Colonic mucosa (tissue), 4 donors: ENCODE measurements around the gene S100A16. TPM values are rescaled to one million over a fixed set of nuclear protein-coding genes. Genes with fewer than 3 reads are reported as not detected.

Experiments used
- DNase-seq: peaks from one replicate; pipeline ENCODE4 v3.0.0-alpha.2; 2020
- H3K27ac ChIP-seq: fragments of 200-600 bp; one replicate; pipeline ENCODE4 v1.8.0; 2021
- H3K27me3 ChIP-seq: fragments of 200-600 bp; one replicate; pipeline ENCODE4 v1.8.0; 2021
- H3K36me3 ChIP-seq: fragments of 200-600 bp; one replicate; pipeline ENCODE4 v1.8.0; 2021
- H3K4me1 ChIP-seq: fragments of 200-600 bp; one replicate; pipeline ENCODE4 v1.8.0; 2021; ENCODE audit warnings: mild to moderate bottlenecking
- H3K4me3 ChIP-seq: fragments of 200-600 bp; one replicate; pipeline ENCODE4 v1.8.0; 2021
- H3K9ac ChIP-seq, 2 donors: one replicate each; pipeline ENCODE4 v1.7.0; 2013; ENCODE audit warnings: control low read depth in 2 of 2, low read depth in 2 of 2, low read length in 2 of 2
- H3K9me3 ChIP-seq: fragments of 200-600 bp; one replicate; pipeline ENCODE4 v1.8.0; 2021
- intact Hi-C: fragments of 100-400 bp; cut with DNase I; formaldehyde crosslinking; loops from one replicate; pipeline ENCODE4 v1.14.1; 2022
- total RNA-seq, 2 donors: library from RNA; stranded (reverse); fragmentation: NEBNext Ultra II Directional in 1 of 2; extraction: Animal tissue kit (Norgen Biotek cat#: 25700) in 1 of 2; gene quantifications; one replicate each; pipeline ENCODE4 v1.2.1, GENCODE V29; 2021
- TF ChIP-seq, protein P1 (sequence below): fragments of 200-600 bp; IDR thresholded peaks from one replicate; pipeline ENCODE4 v1.8.0; 2022; ENCODE audit warnings: antibody characterized with exemption, mild to moderate bottlenecking
- donor health status: healthy.
- donor health status: DM: no; HTN: no; CAD: no.
- donor health status: DM: no; HTN: no; CAD: no.

Gene S100A16
- total RNA-seq, 2 donors from 2014 or later = 232 to 288 TPM

DNA sequence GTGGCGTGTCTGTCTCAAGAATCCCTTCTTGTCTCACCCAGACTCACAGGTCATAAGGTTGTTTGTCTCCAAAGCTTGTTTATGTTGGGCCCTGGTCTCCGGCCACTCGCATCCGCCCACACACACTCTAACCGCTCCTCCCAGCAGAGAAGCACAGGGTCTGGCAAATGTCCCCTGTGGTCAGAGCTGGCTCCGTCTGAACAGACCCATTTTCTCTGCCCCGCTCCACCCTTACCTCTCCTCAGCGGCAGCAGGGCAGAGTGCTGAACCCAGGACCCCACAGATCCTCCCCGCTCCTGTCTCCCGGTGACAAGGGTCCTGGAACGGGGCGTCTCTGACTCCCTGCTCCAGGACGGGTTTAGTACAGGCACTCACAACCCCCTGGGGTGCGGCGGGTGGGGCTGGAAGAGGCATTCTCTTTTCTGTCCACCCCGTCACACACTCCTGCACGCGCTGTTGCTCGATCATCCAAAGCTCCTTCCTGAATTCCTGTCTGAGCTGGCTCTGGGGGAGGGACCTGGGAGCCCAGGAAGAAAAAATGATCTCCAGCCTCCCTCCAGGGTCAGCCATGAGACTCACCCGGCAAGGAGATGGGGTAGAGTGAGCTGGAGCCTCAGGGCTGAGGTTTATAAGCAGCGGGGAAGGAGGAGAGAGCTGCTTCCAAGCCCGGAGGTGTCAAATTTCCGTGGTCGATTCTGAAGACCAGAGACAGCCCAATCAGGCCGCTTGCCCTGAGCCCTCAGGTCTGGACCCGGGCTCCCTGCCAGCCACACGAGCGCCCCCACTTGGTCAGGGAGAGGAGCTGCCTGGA is 14.2 kb upstream of the S100A16 start, which contains the start of gene S100A13:
Gene S100A13 (minus strand): TSS at position 602 of the 811 bp plus-strand sequence. CDS start 1,033 bp downstream, outside the sequence.
- H3K27me3 ChIP-seq = no peaks in the 10 kb centered on the region
- peak; percentile 84 for DNase-seq
- no peaks in the 10 kb centered on the region for H3K36me3 ChIP-seq
- H3K27ac ChIP-seq = peak within 1 kb of the TSS; percentile 74
- TF ChIP-seq, protein P1, sequence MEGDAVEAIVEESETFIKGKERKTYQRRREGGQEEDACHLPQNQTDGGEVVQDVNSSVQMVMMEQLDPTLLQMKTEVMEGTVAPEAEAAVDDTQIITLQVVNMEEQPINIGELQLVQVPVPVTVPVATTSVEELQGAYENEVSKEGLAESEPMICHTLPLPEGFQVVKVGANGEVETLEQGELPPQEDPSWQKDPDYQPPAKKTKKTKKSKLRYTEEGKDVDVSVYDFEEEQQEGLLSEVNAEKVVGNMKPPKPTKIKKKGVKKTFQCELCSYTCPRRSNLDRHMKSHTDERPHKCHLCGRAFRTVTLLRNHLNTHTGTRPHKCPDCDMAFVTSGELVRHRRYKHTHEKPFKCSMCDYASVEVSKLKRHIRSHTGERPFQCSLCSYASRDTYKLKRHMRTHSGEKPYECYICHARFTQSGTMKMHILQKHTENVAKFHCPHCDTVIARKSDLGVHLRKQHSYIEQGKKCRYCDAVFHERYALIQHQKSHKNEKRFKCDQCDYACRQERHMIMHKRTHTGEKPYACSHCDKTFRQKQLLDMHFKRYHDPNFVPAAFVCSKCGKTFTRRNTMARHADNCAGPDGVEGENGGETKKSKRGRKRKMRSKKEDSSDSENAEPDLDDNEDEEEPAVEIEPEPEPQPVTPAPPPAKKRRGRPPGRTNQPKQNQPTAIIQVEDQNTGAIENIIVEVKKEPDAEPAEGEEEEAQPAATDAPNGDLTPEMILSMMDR = peak; percentile 53
- H3K4me1 ChIP-seq = peaks cover 9% of the 10 kb centered on the region
- H3K4me3 ChIP-seq = peak within 1 kb of the TSS; percentile 42
- H3K9me3 ChIP-seq = no peaks in the 10 kb centered on the region
- peak within 1 kb of the TSS; percentile 74 to 78 for H3K9ac ChIP-seq
- intact Hi-C loops = no loop called here

DNA sequence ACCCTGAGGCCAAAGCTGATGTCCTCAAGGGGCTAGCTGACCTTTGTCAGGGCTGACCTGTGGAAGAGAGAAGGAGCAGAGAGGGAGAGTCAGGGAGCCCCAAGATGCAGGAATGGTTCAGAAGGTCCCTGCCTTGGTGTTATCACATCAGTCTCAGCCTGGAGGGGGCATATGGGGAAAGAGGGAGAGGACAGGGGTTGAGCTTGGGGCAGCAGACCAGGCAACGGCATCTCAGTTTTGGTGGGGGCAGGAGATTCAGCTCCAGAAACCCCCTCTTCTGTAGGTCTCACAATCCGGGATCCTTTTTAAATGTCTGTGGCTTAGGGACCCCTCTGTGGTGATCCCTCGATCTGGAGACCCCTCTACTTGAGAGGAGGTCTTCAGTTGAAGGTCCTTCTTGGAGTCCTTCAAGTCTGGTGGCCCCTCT is 13.6 kb upstream of the S100A16 start:
- H3K9ac ChIP-seq = peak overlapping the region; percentile 74 to 78
- TF ChIP-seq, protein P1 = no peak
- peaks cover 9% of the 10 kb centered on the region for H3K4me1 ChIP-seq
- H3K9me3 ChIP-seq = no peaks in the 10 kb centered on the region
- peak overlapping the region; percentile 74 for H3K27ac ChIP-seq
- intact Hi-C loops = no loop called here
- H3K4me3 ChIP-seq = peak overlapping the region; percentile 42
- H3K27me3 ChIP-seq = no peaks in the 10 kb centered on the region
- DNase-seq = no peak
- H3K36me3 ChIP-seq = no peaks in the 10 kb centered on the region

DNA sequence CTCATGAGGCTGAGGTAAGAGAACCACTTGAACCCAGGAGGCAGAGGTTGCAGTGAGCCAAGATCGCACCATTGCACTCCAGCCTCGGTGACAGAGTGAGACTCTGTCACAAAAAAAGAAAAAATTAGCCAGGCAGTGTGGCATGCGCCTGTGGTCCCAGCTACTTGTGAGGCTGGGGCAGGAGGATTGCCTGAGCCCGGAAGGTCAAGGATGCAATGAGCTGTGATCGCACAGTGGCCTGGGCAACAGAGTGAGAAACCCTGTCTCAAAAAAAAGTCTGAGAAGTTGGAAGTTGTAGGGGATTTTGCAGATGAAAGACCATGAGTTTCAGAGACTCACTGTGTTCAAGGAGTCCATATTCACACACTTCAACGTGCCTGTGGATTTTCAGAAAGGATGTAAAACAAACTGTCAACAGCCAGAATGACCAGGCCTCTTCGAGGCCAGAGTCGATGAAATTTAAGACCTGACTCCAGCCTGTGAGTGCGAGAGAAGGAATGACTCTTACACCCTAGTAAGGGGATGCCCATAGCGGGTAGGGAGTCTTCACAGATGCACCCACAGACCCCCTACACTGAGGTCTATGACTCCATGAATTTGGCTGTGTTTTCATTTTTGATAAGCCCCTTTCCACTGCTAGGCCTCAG is 12.2 kb upstream of the S100A16 start:
- Histone ChIP-seq H3K27ac (no peak overlapping the region), H3K36me3 (no peaks in the 10 kb centered on the region), H3K4me1 (peaks cover 4% of the 10 kb centered on the region), H3K27me3 (no peaks in the 10 kb centered on the region), H3K4me3 (no peak overlapping the region), H3K9me3 (no peaks in the 10 kb centered on the region), H3K9ac (no peak overlapping the region)
- no peak for DNase-seq
- TF ChIP-seq, protein P1 = no peak
- intact Hi-C loops = loop anchor here (5.0 kb wide), 1 partner anchor 53 kb away; no protein-coding TSS in a partner anchor

DNA sequence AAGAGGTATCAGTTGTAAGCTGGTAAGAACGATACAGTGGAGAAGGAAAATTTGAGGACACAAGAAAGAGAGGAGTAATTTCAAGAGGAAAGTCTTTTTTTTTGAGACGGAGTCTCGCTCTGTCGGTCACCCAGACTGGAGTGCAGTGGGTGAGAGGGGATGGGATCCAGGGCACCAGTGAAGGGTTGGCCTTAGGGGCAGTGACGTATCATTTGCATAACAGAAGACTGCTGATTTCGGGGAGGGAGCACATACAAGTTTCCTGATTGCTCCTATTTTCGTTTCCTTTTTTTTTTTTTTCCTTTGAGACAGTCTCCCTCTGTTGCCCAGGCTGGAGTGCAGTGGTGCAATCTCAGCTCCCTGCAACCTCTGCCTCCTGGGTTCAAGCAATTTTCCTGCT is 10.2 kb upstream of the S100A16 start:
- Histone ChIP-seq H3K27ac (no peak overlapping the region), H3K4me3 (no peak overlapping the region), H3K9me3 (no peaks in the 10 kb centered on the region), H3K27me3 (no peaks in the 10 kb centered on the region), H3K4me1 (peaks cover 4% of the 10 kb centered on the region), H3K9ac (no peak overlapping the region), H3K36me3 (no peaks in the 10 kb centered on the region)
- intact Hi-C loops = loop anchor here (5.0 kb wide), 1 partner anchor 51 kb away; no protein-coding TSS in a partner anchor
- DNase-seq = no peak
- TF ChIP-seq, protein P1 = no peak

DNA sequence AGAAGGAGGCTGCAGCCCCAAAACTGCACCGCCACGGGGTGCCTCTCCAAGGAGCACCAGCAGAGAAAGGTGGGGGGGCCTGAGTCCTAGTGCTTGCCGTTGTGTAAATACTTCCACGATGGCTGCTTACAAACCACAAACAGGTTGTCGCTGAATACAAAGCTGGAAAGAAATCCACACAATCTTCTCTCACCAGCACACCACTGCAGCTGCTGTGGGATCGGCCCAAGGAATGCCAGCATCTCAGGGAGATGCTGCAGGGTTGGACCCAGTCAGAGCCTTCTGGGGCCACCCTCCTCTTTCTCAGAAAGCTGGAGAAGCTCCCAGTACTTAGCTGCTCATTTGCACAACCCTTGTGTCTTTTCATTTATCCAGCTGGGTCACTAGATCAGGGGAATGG is 6.2 kb upstream of the S100A16 start:
- intact Hi-C loops = loop anchor here (5.0 kb wide), 1 partner anchor 107 kb away; no protein-coding TSS in a partner anchor
- Histone ChIP-seq H3K4me3 (no peak overlapping the region), H3K27me3 (no peaks in the 10 kb centered on the region), H3K9ac (no peak overlapping the region), H3K4me1 (no peaks in the 10 kb centered on the region), H3K36me3 (no peaks in the 10 kb centered on the region), H3K9me3 (no peaks in the 10 kb centered on the region), H3K27ac (no peak overlapping the region)
- TF ChIP-seq, protein P1 = no peak
- DNase-seq = no peak
